ENCODE results near the gene CHMP2A.
A peak's percentile ranks its signal among the peaks of the same experiment; 100 is the strongest.
"Not testable (repeated sequence)": the region's sequence is repeated elsewhere in the genome, so short reads cannot be mapped to it uniquely, and the experiment has no call there.

Gene CHMP2A

GRCh38 chr19:58513694-58514563 is 41.0 kb downstream of the CHMP2A start:
- peak; percentile 72 for TF ChIP-seq CTCF (IDR thresholded peaks at IDR 0.05; ENCODE audit: low read depth, low read length)
- Histone ChIP-seq H3K4me3 (ENCODE audit: low read depth, low read length) (peak overlapping the region; percentile 58), H3K4me1 (no peaks in the 10 kb centered on the region; the same call in 1 of the 2 replicates), H3K36me3 (peaks cover 7% of the 10 kb centered on the region; the same call in 1 of the 2 replicates), H3K27me3 (no peaks in the 10 kb centered on the region), H3K9me3 (no peaks in the 10 kb centered on the region)
- peak; percentile 96 for DNase-seq

GRCh38 chr19:58513213-58513693 is 41.7 kb downstream of the CHMP2A start:
- Histone ChIP-seq H3K4me3 (ENCODE audit: low read depth, low read length) (no peak overlapping the region), H3K36me3 (peaks cover 7% of the 10 kb centered on the region; the same call in 1 of the 2 replicates), H3K27me3 (no peaks in the 10 kb centered on the region), H3K9me3 (no peaks in the 10 kb centered on the region), H3K4me1 (no peaks in the 10 kb centered on the region; the same call in 1 of the 2 replicates)
- TF ChIP-seq CTCF (IDR thresholded peaks at IDR 0.05; ENCODE audit: low read depth, low read length) = no peak
- no peak for DNase-seq

DNA sequence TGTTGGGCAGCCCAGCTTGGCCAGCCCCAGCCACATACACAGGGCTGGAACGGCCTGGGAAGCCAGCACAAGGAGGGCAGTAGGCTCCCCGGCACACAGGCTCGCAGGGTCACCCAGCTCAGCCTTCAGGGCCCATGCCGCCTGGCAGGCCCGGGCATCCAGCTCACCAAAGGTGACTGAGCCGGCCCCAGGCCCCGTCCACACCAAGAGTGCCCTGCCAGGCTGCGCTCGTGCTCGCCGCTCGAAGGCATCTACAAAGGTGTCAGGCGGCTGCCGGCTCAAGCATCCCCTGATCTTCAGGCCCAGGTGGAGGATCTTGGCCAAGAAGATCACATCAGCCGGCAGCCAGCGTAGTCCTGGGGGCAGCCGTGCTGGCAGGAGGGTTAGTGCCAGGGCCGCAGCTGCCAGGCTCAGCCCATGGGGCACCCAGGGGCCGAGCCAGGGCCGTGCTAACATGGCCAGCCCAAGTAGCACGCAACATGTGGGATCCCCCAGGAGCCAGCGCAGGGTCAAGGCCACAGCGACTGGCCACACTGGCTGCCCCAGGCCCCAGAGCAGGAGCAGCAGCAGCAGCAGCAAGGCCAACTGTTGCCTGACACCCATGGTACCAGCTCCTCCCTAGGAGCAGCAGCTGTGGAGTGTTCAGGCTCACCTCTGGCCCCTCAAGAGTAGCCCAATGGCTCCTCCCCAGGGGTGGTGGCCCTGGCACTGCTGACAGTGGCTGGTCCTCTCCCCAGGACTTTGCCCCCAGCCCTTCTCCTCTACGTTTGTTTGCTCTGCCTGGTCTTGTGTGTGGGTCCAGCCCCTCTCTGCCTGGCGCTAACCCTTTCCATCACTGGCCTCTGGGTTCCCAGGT is 43.3 kb downstream of the CHMP2A start, which contains the start of gene SLC27A5:
TSS of gene SLC27A5 (minus strand) at position 640 of the 856 bp plus-strand sequence. CDS start at position 603, 37 bp downstream.
- peaks cover 3% of the 10 kb centered on the region; the same call in 1 of the 2 replicates for H3K36me3 ChIP-seq
- H3K4me1 ChIP-seq = no peaks in the 10 kb centered on the region; the same call in 1 of the 2 replicates
- no peak for TF ChIP-seq CTCF (IDR thresholded peaks at IDR 0.05; ENCODE audit: low read depth, low read length)
- DNase-seq = no peak
- H3K9me3 ChIP-seq = no peaks in the 10 kb centered on the region
- no peak within 1 kb of the TSS for H3K4me3 ChIP-seq (ENCODE audit: low read depth, low read length)
- H3K27me3 ChIP-seq = no peaks in the 10 kb centered on the region

DNA sequence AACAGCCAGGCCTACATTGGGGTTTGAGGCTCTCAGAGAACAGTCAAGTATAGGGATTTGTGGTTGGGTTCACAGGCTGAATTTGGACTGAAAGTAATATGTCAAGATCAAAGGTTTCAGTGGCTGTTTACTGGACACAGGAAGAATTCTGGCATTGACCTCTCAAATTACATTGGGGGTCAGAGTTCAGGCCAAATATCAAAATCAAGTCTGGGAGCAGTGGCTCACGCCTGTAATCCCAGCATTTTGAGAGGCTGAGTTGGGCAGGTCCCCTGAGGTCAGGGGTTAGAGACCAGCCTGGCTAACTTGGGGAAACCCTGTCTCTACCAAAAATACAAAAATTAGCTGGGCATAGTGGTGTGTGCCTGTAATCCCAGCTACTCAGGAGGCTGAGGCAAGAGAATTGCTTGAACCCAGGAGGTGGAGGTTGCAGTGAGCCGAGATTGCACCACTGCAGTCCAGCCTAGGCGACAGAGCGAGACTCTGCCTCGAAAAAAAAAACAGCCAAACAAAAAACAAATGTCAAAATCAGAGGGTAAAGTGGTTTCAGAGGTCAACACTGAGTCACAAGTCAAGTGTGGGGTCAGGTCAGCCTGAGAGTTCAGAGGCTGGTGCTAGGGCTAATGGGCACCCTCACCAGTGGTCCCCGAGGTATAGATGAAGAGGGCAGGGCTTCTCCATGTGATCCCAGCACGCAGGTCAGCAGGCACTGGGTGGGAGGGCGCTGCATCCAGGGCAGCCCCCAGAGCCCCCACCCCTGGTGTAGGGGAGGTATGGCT is 44.6 kb downstream of the CHMP2A start:
- no peaks in the 10 kb centered on the region for H3K9me3 ChIP-seq
- no peak for DNase-seq
- H3K36me3 ChIP-seq = no peaks in the 10 kb centered on the region
- no peaks in the 10 kb centered on the region for H3K27me3 ChIP-seq
- H3K4me3 ChIP-seq (ENCODE audit: low read depth, low read length) = no peak overlapping the region
- no peaks in the 10 kb centered on the region; the same call in 1 of the 2 replicates for H3K4me1 ChIP-seq
- no peak for TF ChIP-seq CTCF (IDR thresholded peaks at IDR 0.05; ENCODE audit: low read depth, low read length)

GRCh38 chr19:58509731-58510083 is 45.2 kb downstream of the CHMP2A start:
- TF ChIP-seq CTCF (IDR thresholded peaks at IDR 0.05; ENCODE audit: low read depth, low read length) = no peak
- H3K27me3 ChIP-seq = no peaks in the 10 kb centered on the region
- no peaks in the 10 kb centered on the region for H3K36me3 ChIP-seq
- DNase-seq = no peak
- H3K4me1 ChIP-seq = no peaks in the 10 kb centered on the region; the same call in 1 of the 2 replicates
- no peak overlapping the region for H3K4me3 ChIP-seq (ENCODE audit: low read depth, low read length)
- H3K9me3 ChIP-seq = no peaks in the 10 kb centered on the region

DNA sequence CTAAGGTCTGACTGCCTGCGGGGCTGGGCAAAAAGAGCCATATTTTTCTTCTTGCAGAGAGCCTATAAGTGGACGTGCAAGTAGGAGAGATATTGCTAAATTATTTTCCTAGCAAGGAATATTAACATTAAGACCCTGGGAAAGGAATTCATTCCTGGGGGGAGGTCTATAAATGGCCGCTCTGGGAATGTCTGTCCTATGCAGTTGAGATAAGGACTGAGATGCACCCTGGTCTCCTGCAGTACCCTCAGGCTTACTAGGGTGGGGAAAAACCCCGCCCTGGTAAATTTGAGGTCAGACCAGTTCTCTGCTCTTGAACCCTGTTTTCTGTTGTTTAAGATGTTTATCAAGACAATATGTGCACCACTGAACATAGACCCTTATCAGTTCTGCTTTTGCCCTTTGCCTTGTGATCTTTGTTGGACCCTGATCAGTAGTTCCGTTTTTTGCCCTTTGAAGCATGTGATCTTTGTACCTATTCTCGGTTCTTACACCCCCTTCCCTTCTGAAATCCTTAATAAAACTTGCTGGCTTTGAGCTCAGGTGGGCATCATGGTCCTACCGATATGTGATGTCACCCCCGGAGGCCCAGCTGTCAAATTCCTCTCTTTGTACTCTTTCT is 47.2 kb downstream of the CHMP2A start:
- H3K9me3 ChIP-seq = not testable (repeated sequence)

More for the DNA sequence above, 47.2 kb downstream of the CHMP2A start:
- not testable (repeated sequence) for H3K27me3 ChIP-seq; H3K36me3 ChIP-seq; H3K4me3 ChIP-seq (ENCODE audit: low read depth, low read length); DNase-seq; H3K4me1 ChIP-seq
